IMR-90 (cell line): ENCODE measurements around the gene CAMK2N1. TPM values are rescaled to one million over a fixed set of nuclear protein-coding genes. Genes with fewer than 3 reads are reported as not detected.

Experiments used
- ATAC-seq: fragments of 200-7000 bp; cut with Tn5 transposase; 2 replicates; pipeline ENCODE4 v1.9.1; 2020; ENCODE audit warnings: low read depth, mild to moderate bottlenecking, moderate library complexity
- BruUV-seq: library from RNA; stranded (reverse); fragments of 400-500 nt; replicated peaks from 2 replicates; lab custom pipeline; 2021; lab: Mats Ljungman, UMichigan
- CTCF ChIA-PET: fragments of 300-600 bp; formaldehyde crosslinking; extraction: SDS; loops from one replicate; lab custom pipeline; 2021; ENCODE audit warnings: antibody characterized with exemption; lab: Yijun Ruan, JAX
- POLR2A ChIA-PET: fragments of 300-600 bp; sonication (Branson Sonifier 250); formaldehyde crosslinking; loops from one replicate; lab custom pipeline; 2022; ENCODE audit warnings: antibody characterized with exemption; ENCODE audit not compliant: unreplicated experiment; lab: Charles Lee
- DNase-seq: peaks from one replicate; pipeline ENCODE4 v3.0.0; 2013
- H2AFZ ChIP-seq: replicated peaks from 2 replicates; pipeline ENCODE3; 2013; ENCODE audit warnings: low read length, mild to moderate bottlenecking; ENCODE audit not compliant: poor library complexity
- H2AK5ac ChIP-seq: 2 replicates; pipeline ENCODE4 v1.6.1; 2013; ENCODE audit warnings: low read depth, low read length, inconsistent platforms
- H2AK9ac ChIP-seq: replicated peaks from 2 replicates; pipeline ENCODE3; 2013; ENCODE audit warnings: mild to moderate bottlenecking, low read depth, low read length, moderate library complexity; ENCODE audit not compliant: poor library complexity
- H2BK120ac ChIP-seq: 2 replicates; pipeline ENCODE4 v1.6.1; 2013; ENCODE audit warnings: low read depth, low read length, inconsistent platforms
- H2BK15ac ChIP-seq: 3 replicates; pipeline ENCODE4 v1.6.1; 2013; ENCODE audit warnings: low read depth, low read length, inconsistent platforms
- H2BK20ac ChIP-seq: 2 replicates; pipeline ENCODE4 v1.6.1; 2013; ENCODE audit warnings: low read depth, mild to moderate bottlenecking, inconsistent platforms, low read length, moderate library complexity
- H2BK5ac ChIP-seq: 2 replicates; pipeline ENCODE4 v1.6.1; 2013; ENCODE audit warnings: mild to moderate bottlenecking, low read depth, low read length, inconsistent platforms; ENCODE audit not compliant: poor library complexity, severe bottlenecking
- H3K14ac ChIP-seq: replicated peaks from 2 replicates; pipeline ENCODE4 v1.6.1; 2013; ENCODE audit warnings: low read depth, low read length, inconsistent platforms
- H3K18ac ChIP-seq: 2 replicates; pipeline ENCODE4 v1.6.1; 2013; ENCODE audit warnings: low read depth, low read length, control low read depth
- H3K23ac ChIP-seq: 2 replicates; pipeline ENCODE4 v1.6.1; 2013; ENCODE audit warnings: low read depth, low read length, inconsistent platforms
- H3K27ac ChIP-seq: 2 replicates; pipeline ENCODE4 v1.5.1; 2013; ENCODE audit warnings: mild to moderate bottlenecking, control low read depth, low read length; ENCODE audit not compliant: insufficient read depth
- H3K27me3 ChIP-seq: 2 replicates; pipeline ENCODE4 v1.6.1; 2013; ENCODE audit warnings: low read length; ENCODE audit not compliant: control insufficient read depth, insufficient read depth
- H3K36me3 ChIP-seq: 2 replicates; pipeline ENCODE4 v1.6.1; 2013; ENCODE audit warnings: low read length, mixed read lengths; ENCODE audit not compliant: control insufficient read depth, insufficient read depth
- H3K4ac ChIP-seq: 2 replicates; pipeline ENCODE4 v1.6.1; 2013; ENCODE audit warnings: low read depth, low read length, inconsistent platforms
- H3K4me1 ChIP-seq: 2 replicates; pipeline ENCODE4 v1.6.1; 2013; ENCODE audit warnings: low read length, mixed read lengths; ENCODE audit not compliant: control insufficient read depth, insufficient read depth
- H3K4me2 ChIP-seq: 2 replicates; pipeline ENCODE4 v1.6.1; 2013; ENCODE audit warnings: low read depth, mild to moderate bottlenecking, control low read depth, low read length, moderate library complexity
- H3K4me3 ChIP-seq: 2 replicates; pipeline ENCODE4 v1.5.1; 2013; ENCODE audit warnings: low read depth, mild to moderate bottlenecking, control low read depth, low read length, moderate library complexity; ENCODE audit not compliant: insufficient read depth
- H3K56ac ChIP-seq: 2 replicates; pipeline ENCODE4 v1.6.1; 2013; ENCODE audit warnings: low read length, inconsistent platforms; ENCODE audit not compliant: insufficient read depth; ENCODE audit errors: extremely low read depth
- H3K79me1 ChIP-seq, 2 experiments: 2 replicates each; pipeline ENCODE4 v1.6.1; 2013; ENCODE audit warnings: low read length in 2 of 2, inconsistent platforms in 1 of 2, low read depth in 1 of 2
- H3K9ac ChIP-seq: 2 replicates; pipeline ENCODE4 v1.6.1; 2013; ENCODE audit warnings: low read depth, low read length, control low read depth
- H3K9me1 ChIP-seq: 2 replicates; pipeline ENCODE4 v1.6.1; 2013; ENCODE audit warnings: low read length, inconsistent platforms; ENCODE audit not compliant: insufficient read depth
- H3K9me3 ChIP-seq: 2 replicates; pipeline ENCODE4 v1.6.1; 2013; ENCODE audit warnings: low read length; ENCODE audit not compliant: control insufficient read depth, insufficient read depth
- H4K20me1 ChIP-seq: 2 replicates; pipeline ENCODE4 v1.6.1; 2013; ENCODE audit warnings: low read length, inconsistent platforms; ENCODE audit not compliant: insufficient read depth
- H4K5ac ChIP-seq: 2 replicates; pipeline ENCODE4 v1.6.1; 2013; ENCODE audit warnings: mild to moderate bottlenecking, low read depth, low read length, control low read depth
- H4K8ac ChIP-seq, 2 experiments: 2 replicates each; pipeline ENCODE4 v1.6.1; 2013; ENCODE audit warnings: low read depth in 2 of 2, low read length in 2 of 2, control low read depth in 1 of 2, inconsistent platforms in 1 of 2
- H4K91ac ChIP-seq: 2 replicates; pipeline ENCODE4 v1.6.1; 2013; ENCODE audit warnings: low read depth, low read length, inconsistent platforms; ENCODE audit not compliant: insufficient read depth
- BHLHE40 ChIP-seq: fragments of 150-350 bp; IDR thresholded peaks from 2 replicates; pipeline ENCODE4 v1.6.1; 2016; ENCODE audit warnings: mild to moderate bottlenecking, low read depth, low read length
- CEBPB ChIP-seq: IDR thresholded peaks from 2 replicates; pipeline ENCODE4 v1.6.1; 2012; ENCODE audit warnings: low read depth, low read length, improper control_type of control experiment
- CHD1 ChIP-seq: IDR thresholded peaks from 2 replicates; pipeline ENCODE4 v1.6.1; 2012; ENCODE audit warnings: low read depth, low read length, improper control_type of control experiment
- FOS ChIP-seq: fragments of 150-350 bp; IDR thresholded peaks from 2 replicates; pipeline ENCODE4 v1.6.1; 2016; ENCODE audit warnings: low read depth, low read length
- MAFK ChIP-seq: IDR thresholded peaks from 2 replicates; pipeline ENCODE4 v1.6.1; 2012; ENCODE audit warnings: low read depth, low read length, improper control_type of control experiment
- MAZ ChIP-seq: IDR thresholded peaks from 2 replicates; pipeline ENCODE4 v1.6.1; 2012; ENCODE audit warnings: low read depth, mild to moderate bottlenecking, low read length, improper control_type of control experiment, moderate library complexity, borderline replicate concordance
- MXI1 ChIP-seq: IDR thresholded peaks from 2 replicates; pipeline ENCODE4 v1.6.1; 2012; ENCODE audit warnings: low read depth, mild to moderate bottlenecking, low read length, moderate library complexity, borderline replicate concordance
- NFE2L2 ChIP-seq: fragments of 150-350 bp; IDR thresholded peaks from 2 replicates; pipeline ENCODE4 v1.6.1; 2016; ENCODE audit warnings: low read depth, mild to moderate bottlenecking, low read length
- POLR2A ChIP-seq: IDR thresholded peaks from 2 replicates; pipeline ENCODE4 v1.6.1; 2012; ENCODE audit warnings: mild to moderate bottlenecking, low read depth, low read length
- RAD21 ChIP-seq: IDR thresholded peaks from 2 replicates; pipeline ENCODE4 v1.6.1; 2012; ENCODE audit warnings: low read length, improper control_type of control experiment
- RCOR1 ChIP-seq: IDR thresholded peaks from 2 replicates; pipeline ENCODE4 v1.6.1; 2012; ENCODE audit warnings: mild to moderate bottlenecking, low read length, improper control_type of control experiment; ENCODE audit not compliant: insufficient replicate concordance
- RFX5 ChIP-seq: IDR thresholded peaks from 2 replicates; pipeline ENCODE4 v1.8.0; 2012; ENCODE audit warnings: low read depth, mild to moderate bottlenecking, low read length, moderate library complexity
- SMC3 ChIP-seq: fragments of 150-350 bp; IDR thresholded peaks from 2 replicates; pipeline ENCODE4 v1.6.1; 2016; ENCODE audit warnings: low read depth, mild to moderate bottlenecking, antibody characterized with exemption, low read length, moderate library complexity
- USF2 ChIP-seq: fragments of 150-350 bp; IDR thresholded peaks from 2 replicates; pipeline ENCODE4 v1.6.1; 2017; ENCODE audit warnings: mild to moderate bottlenecking, antibody characterized with exemption, low read length, low read depth
- WGBS, 2 experiments: methylation state at CpG; one replicate each; pipeline versions ENCODE4 v1.1.5 to v1.1.7; 2013; ENCODE audit warnings: missing lambda C conversion rate in 2 of 2; ENCODE audit not compliant: insufficient read length in 1 of 2; ENCODE audit errors: extremely low coverage in 2 of 2; 5-methylcytosine and 5-hydroxymethylcytosine counted together
- dilution Hi-C: fragments of 300-500 bp; cut with HindIII; formaldehyde crosslinking; loops from one replicate; pipeline ENCODE4 v1.14.3; 2018; ENCODE audit warnings: low sequenced_read_pairs; ENCODE audit not compliant: unreplicated experiment
- in situ Hi-C: fragments of 300-500 bp; cut with MboI; formaldehyde crosslinking; loops from 3 replicates; pipeline ENCODE4 v1.14.3; 2019; ENCODE audit warnings: low sequenced_read_pairs, inconsistent platforms, mixed read lengths
- intact Hi-C: fragments of 100-400 bp; cut with micrococcal nuclease; formaldehyde crosslinking; loops from 2 replicates; pipeline ENCODE4 v1.10.0; 2022
- polyA plus RNA-seq, 3 experiments: library from polyadenylated mRNA; depleted of rRNA; stranded (reverse); fragments of >200 nt; gene quantifications; 2 replicates each; pipeline ENCODE4 v1.2.3, GENCODE V29; 2012; ENCODE audit warnings: low replicate concordance in 1 of 3
- total RNA-seq: library from RNA; depleted of rRNA; stranded (reverse); fragments of >200 nt; gene quantifications from 2 replicates; pipeline ENCODE4 v1.2.3, GENCODE V29; 2012

Gene CAMK2N1
- total and polyA plus RNA-seq, 2 of the 4 experiments (the other 2 are of a cell fraction): 10.2 to 44.4 TPM

GRCh38 chr1:20530306-20530705, 44.3 kb upstream of the CAMK2N1 start:
- no peak overlapping the region for H2BK15ac ChIP-seq
- no peak overlapping the region for H2AK9ac ChIP-seq
- ATAC-seq (no peak), DNase-seq (no peak)
- H3K36me3 ChIP-seq: no peaks in the 10 kb centered on the region
- H3K9me1 ChIP-seq: no peaks in the 10 kb centered on the region; the same call in 1 of the 2 replicates
- no peak overlapping the region for H3K4me2 ChIP-seq
- BruUV-seq: no TSS peak
- CTCF ChIA-PET: no interaction called here
- H4K20me1 ChIP-seq: no peaks in the 10 kb centered on the region
- H2BK5ac ChIP-seq: no peak overlapping the region
- H3K9me3 ChIP-seq: peaks cover 5% of the 10 kb centered on the region; the same call in 1 of the 2 replicates
- TF ChIP-seq MAZ (no peak), MAFK (no peak), POLR2A (no peak), MXI1 (no peak), USF2 (no peak), RAD21 (no peak), SMC3 (no peak), CHD1 (no peak), NFE2L2 (no peak), FOS (no peak), RCOR1 (no peak), BHLHE40 (no peak), CEBPB (no peak), RFX5 (no peak)
- intact Hi-C loops: no loop called here
- POLR2A ChIA-PET: no interaction called here
- no peak overlapping the region for H3K56ac ChIP-seq
- H2BK20ac ChIP-seq: no peak overlapping the region
- in situ Hi-C loops: loop anchor here (25.0 kb wide), 1 partner anchor 682 kb away; no protein-coding TSS in a partner anchor
- no peak overlapping the region for H3K4me3 ChIP-seq
- no peak overlapping the region for H3K23ac ChIP-seq
- no peak overlapping the region for H3K14ac ChIP-seq
- no peak overlapping the region for H4K8ac ChIP-seq
- no peak overlapping the region for H3K27ac ChIP-seq
- no CpG with 5 or more reads among the region's 8 CpGs for WGBS, 2 experiments
- no peak overlapping the region for H4K5ac ChIP-seq
- H3K4me1 ChIP-seq: no peaks in the 10 kb centered on the region
- no peak overlapping the region for H4K91ac ChIP-seq
- dilution Hi-C loops: no loop called here
- H3K18ac ChIP-seq: no peak overlapping the region
- no peaks in the 10 kb centered on the region for H3K79me1 ChIP-seq
- no peak overlapping the region for H2BK120ac ChIP-seq
- no peak overlapping the region for H2AFZ ChIP-seq
- no peak overlapping the region for H3K9ac ChIP-seq
- H3K4ac ChIP-seq: no peak overlapping the region
- peaks cover 73% of the 10 kb centered on the region for H3K27me3 ChIP-seq
- no peak overlapping the region for H2AK5ac ChIP-seq
